AG08396 (cell line): Measurements from ENCODE around the gene NXPH1.

Experiments used
- DNase-seq: peaks from one replicate; pipeline ENCODE4 v3.0.0; 2012; ENCODE audit warnings: low spot score, mixed read lengths

Gene NXPH1

DNA sequence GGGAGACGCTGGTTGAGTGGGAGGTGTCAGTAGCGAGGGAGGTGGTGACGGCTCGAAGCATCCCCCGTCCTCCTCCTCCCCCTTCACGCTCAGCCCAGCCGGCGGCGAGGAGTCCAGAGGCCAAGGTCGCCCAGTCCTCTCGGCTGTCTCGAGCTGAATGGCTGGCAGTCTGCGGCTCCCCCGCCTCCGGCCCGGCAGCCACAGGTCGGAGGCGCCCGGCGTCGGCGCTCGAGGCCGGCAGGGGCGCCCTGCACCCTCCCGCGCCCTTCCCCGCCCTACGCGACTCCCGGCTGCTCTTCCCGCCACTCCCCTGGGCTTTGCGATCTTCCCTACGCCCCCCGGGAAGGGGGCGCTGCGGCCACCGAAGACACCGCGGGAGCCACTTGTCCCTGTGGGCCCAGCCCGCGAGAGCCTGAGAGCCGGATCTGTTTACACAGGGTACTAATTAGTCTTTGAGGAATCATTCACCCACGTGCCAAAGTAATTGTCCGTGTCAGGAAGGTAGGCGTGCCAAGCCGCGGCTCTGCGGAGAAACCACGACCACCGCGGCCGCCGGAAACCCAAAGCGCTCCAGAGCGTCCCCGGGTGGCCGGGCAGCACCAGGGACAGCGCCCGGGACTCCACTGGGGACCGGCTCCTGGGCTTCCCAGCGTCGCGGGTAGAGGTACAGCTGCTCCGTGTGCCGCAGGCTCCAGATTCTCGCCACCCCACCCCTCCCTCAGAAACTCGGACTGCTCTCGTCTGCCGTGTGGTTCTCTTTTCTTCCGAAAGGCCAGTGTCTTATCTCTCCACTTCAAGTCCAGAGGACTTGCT, at the start of gene NXPH1:
NXPH1 (plus strand) TSS at position 133 of the 813 bp plus-strand sequence.
- peak; percentile 39 for DNase-seq

DNA sequence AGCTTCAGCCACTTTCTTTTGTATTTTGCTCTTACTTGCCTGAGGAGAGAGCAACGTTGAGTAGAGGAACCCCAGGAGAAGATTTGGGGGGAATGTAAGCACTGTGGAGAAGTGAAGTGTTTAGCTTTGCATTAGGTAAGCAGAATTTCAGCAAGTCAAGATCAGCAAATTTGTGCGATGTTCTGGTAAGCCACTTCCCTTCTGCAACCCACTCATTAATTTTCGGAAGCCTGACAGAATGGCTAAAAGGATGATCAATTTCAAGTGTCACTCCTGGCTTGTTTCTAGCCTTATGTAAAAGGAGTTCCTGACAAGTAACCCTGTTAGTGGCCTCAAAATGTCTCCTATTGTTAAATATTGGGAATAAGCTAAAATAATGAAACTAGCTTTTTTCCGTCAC, 48.5 kb upstream of the NXPH1 start:
- DNase-seq, result no peak

DNA sequence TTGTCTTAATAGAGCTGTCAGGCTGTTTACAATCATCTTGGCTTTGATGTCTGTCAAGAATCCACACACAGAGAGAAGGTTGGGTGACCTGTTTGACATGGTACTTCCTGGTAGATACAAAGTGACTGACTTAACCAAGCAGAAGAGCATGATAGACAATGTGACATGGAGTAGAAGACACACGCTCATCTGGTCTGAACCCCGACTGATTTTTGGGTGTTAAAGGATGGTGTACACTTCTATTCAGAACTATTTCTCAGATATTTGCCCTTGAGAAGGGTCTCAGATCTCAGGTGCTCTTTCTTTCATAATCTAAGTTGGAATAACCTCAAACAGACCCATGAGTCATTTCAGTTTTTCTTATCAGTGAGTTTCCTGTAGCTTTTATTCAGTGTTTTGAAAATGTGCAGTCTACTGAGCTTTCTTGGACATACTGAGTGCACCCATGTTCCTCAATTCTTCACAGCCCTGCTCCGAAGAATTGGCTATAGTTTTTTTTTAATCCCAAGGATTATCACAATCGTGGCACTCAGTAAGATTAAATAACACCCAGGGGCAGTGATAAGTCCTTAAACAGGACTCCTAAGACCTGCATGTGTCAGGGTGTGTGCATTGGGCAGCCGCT, 46.4 kb upstream of the NXPH1 start:
- DNase-seq, result no peak

DNA sequence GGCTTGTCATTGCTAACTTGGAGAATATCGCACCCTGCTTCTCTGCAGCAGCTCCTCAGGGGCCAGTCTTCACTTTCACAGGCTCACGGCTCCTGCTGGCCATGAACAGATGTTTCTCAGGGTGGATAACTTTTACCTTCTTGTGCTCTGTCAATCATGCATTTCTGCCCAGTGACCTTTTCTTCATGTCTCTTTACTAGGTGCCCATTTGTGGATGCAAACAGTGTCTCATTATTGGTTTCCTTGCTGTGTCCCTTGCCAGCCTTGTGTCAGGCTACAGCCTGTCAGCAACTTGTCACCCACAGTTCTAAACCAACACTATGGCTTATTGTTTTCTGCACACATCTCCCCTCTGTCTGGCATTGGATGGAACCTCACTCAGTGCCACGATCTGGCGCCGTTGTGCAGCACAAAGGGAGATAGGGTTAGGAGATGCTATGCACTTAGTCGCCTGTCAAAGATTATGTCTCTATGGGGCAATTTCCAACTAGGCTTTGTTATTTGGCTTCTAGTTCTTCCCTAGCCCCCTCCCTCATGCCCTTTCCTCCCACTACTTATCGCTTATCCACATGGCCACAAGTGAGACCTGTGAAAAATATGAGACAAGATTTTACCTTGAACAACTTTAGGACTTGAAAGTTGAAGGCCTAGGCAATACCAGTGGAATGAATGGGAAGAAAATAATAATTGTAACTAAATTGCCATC, 45.7 kb upstream of the NXPH1 start:
- DNase-seq, result no peak

DNA sequence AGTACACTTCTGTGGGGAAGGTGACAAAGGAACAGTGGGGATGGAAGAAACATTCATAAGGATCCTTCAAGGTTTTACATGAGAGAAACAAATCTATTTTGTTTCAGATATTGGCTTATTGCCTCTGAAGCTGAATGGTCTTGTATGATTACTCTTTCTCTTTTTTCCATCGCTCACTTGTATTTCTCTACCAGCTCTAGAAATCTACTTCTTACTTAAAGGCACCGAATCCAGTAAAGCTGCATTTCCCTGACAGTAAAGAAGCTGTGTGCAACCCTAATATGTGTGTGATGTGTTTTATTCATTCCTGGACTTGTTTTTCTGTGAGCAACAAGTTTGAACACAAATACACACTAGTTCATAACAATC, 45.2 kb upstream of the NXPH1 start:
- DNase-seq, result no peak

DNA sequence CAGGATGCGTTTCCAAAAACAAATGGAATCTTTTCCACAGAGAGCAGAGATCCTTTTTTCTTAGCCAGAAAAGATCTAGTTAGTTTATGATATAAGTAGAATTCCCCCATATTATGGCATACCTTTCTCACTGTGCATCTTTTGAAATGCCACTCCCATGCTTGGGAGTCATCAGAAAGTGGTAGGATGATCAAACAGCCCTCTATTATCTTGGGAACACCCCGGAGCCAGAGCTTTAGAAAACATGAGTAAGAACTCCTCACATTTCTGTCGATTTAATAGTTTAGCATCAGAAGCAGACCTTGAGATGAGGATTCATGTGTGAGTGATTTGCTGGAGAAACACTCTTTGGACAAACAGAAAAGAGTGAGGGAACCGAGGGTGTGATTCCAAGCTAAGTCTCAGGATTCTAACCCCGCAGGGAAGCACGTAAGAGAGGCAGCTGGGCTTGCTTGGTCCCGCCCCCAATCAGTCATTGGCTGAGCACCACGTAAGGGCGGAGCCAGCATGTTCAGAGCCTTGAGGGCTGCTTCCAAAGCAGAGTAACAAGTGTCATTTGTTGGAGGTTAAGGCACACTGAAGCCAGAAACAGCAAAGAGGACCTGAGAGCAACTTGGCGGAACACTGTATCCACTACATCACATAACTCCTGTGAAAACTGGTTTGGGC, 43.7 kb upstream of the NXPH1 start:
- DNase-seq, result no peak

DNA sequence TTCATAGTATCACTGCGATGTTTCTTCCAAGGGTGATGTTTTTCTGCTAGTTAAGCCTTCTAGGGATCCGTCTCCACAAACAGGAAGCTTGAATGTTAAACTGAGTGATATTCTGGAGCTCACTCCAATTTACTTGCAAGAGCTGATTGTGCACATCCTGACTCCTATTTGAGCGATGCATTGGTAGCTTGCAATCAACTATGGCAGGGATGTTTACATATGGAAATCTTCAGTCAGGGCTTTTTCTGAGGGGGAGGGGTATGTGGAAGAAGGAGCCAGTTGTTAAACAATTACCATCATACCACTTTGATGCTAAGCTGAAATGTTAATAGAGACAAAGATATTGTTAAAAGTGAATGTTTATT, 43.2 kb upstream of the NXPH1 start:
- no peak for DNase-seq

DNA sequence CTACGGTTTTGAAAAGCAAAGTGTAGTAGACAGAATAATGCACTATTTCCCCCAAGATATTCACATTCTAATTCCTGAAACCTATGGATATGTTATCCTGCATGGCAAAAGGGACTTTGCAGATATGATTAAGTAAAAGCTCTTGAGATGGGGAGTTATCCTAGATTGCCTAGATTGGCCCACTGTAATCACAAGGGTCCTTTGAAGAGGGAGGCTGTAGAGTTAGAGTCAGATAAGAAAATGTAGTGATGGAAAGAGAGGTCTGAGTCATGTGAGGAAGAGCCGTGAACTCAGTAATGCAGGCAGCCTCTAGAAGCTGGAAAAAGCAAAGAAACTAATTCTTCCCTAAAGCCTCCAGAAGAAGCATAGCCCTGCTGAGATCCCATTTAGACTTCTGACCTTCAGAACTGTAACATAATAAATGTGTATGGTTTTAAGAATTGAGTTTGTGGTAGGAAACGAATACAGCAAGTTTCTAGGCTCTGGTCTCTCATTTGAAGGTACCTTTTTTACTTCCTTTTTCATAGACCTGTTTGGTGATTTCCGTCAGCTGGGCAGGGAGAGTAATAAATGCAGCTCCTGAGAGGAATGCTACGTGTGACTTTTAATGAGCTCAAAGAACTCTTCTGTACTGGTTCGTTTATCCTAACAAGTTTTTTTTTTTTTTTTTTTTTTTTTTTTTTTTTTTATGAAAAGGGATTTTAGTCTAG, 41.9 kb upstream of the NXPH1 start:
- DNase-seq, result no peak

DNA sequence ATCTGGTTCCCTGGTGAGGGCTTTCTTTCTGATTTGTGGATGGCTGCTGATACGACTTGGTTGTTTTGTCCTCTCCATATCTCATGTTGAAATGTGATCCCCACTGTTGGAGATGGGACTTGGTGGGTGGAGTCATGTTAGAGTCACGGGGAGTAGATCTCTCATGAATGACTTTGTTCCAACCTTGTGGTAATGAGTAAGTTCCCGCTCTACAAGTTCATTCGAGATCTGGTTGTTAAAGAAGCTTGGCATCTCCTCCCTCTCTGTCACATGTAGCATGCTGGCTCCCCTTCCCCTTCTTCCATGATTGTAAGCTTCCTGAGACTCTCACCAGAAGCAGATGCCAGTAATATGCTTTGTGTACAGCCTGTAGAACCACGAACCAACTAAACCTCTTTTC, 37.1 kb upstream of the NXPH1 start:
- no peak for DNase-seq

DNA sequence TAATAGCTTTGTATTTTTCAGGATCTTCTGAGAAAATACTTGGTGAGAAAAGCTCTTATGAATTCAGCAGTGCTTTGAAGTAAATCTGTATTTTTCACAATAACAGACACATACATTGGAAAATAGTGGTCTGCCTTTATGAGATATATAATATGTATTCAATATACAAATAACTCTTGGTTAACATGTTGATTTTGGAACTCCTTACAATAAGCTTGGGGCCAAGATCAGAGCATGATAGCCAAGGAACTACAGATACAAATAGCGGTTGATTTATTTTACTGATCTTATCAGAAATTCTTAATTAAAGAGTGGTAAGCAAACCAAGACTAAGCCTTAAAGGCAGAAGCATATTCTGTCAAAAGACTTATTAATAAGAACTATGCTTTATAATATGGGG, 24.5 kb upstream of the NXPH1 start:
- DNase-seq, result no peak

DNA sequence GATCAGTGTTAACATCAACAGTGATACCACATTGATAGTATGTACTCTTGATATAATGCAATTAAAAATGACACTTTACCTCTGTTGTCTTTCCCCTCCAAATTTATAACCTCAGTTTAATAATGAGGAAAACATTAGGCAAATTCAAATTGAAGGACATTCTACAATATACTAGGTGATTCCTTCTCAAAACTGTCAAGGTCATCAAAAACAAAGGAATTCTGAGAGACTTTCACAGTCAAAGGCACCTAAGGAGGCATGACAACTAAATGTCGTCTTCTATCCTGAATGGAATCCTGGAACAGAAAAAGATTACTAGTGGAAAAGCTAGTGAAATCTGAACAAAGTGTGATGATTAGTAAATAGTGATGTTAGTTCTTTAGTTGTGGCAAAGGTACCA, 22.3 kb upstream of the NXPH1 start:
- DNase-seq, result no peak

DNA sequence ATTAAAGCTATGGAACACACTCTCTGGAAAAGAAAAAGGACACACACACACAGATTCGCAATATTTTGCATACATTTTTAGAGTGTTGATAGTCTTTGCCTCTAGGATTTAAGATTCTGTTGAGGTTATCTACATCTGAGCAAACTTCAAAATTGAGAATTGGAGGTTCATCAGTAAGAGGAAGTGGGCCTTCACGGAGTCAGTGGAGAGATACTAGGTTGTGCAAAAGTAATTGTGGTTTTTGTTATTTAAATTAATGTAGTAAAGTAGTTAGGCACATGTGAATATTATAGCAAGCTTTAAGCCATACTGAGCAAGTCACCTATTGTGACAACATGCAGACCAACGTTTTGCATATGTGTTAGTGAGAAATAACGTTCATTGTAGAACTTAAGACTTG, 19.8 kb upstream of the NXPH1 start:
- no peak for DNase-seq

DNA sequence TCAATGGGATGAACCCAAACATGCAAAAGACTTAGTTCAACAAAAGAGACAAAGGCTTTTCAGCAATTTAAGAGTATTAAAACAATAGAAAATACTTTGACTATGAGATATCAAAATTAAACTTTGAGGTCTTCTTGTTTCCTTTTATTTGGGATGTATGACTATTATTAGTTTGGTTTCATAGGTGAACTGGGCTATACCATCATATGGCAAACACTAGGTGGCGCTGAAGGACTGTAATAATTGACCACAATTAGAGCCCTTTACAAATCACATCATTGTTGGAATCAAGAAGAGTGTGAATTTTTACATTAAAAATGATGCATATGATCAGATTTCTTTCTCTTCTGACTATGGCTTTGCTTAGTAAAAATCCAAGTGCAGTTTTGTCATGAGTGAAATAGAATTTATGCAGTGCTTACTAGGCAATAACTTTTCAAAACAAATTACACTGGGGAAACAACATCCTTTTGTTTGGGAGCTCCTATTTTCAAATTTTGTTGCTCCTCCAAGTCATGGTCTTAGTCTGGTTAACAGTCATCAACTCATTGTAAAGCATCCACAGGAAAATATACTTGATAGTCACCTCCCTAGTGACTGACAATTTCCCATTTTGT, 14.7 kb upstream of the NXPH1 start:
- no peak for DNase-seq

DNA sequence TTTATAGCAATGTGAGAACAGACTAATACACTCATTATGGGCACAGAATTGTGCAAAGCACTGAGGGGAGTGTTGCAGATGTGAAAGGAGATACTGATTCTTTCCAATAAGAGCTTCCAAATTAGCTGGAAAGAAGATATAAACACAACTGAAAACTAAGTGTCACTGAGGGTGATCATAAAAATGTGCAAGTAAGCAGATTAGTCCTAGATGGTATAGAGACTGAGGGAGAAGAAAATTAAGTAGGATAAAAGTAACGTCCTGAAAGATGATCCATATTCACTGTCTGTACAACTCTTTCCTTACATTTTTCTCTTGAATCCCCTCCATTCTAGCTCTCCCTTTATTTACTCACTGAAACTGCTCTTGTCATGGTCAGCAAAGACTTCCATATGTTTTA, 11.2 kb upstream of the NXPH1 start:
- DNase-seq, result no peak

DNA sequence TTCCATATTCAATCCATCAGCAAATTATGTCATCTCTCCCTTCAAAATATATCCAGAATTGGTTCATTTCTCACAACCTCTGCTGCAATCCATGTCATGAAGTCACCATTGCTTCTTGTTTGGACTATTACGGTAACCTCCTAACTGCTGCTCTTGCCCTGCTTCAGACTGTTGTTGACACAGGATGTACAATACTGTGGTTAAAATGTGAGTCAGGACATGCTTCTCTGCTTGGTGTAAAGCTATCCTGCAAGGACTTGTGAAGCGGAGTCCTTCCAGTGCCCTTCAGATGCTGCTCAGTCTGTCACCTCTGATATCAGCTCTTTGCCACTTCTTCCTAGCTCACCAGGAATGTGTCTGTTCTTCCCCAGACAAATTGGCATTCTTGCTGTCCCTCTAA, 10.4 kb upstream of the NXPH1 start:
- no peak for DNase-seq

DNA sequence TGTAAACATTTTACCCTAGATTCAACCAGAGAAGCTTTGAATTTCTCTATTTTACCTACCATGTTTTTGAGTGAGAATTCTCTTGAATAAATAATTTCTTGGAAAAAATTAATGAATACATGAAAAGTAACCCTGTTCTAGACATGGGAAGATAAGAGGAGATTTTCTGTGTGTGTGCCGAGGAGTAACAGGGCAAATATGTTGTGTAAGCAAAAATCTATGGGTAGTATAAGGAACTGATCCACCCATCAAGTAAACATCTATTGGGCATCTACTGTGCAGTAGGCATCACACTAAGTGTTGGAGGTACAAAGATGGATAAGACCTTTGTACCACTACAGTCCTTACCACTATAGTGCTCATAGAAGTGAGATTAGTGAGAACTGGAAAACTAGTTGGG, 8.2 kb upstream of the NXPH1 start:
- DNase-seq, result no peak

DNA sequence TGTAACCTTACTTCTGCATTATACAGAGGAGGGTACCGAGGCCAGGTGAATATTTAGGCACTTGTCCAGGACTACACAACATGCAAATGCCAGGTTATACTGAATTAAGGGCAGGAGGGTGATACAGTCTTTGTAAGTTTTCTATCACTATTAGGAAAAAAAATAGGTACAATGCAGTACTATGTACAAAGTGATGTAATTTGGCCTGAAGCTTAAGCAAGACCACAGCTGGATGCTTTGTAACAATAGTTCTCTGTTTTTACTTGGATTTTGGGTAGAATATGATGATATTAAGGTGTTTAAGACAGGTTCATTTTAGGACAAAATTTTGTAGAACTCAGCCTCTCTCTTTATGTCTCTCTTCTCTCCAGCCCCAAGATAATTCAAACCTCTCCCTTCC, 2.8 kb upstream of the NXPH1 start:
- DNase-seq, result no peak

DNA sequence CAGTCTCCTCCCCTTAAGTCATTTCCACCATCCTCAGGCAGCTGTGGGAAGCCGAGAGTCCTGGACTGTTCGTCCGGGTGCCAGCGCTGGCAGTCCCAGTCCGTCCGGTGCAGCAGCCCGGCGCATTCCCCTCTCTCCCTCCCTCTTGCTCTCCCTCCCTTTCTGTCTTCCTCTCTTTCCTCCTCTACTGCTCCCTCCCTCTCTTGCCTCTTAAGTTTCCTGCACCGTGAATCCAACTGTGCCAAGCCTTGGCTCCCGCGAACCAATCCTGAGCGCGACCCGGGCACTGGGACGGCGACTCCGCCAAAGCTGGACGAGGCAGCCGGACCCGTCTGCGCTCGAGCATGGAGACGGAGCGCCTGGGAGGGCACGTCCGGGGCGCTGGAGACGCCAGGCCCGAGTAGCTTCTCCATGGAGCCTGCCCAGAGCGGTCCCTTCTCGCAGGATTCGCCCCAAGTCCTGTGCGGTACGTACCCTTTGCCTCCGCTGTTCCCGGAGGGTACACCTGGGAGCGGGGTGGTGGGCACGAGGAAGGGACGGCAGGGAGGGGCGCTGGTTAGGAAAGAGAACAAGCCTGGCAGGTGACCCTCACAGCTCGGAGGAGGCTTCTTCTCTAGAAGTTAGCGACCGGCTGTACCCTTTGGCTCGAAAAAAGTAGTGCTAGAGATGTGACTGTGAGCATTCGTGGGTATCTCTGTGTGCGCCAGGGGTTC, 1.0 kb downstream of the NXPH1 start:
- no peak for DNase-seq

DNA sequence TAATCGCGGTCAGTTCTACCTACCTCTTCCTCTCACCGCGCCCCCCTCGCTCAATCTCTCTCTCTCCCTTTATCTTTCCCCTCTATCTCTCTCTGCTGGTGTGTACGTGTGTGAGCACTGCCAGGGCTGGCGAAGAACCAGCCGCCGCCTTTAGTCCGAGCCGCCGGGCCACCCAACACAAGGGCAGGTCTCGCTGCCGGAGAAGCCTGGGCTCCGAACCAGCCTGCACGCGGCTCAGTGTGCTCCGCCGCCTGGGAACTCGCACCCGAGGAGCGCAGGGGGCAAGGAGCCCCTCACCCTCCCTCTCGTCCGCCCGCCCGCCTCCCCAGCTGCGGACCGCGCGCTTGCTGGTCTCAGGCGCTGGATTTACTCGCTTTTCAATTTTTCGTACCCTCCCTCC, 1.7 kb downstream of the NXPH1 start:
- DNase-seq, result no peak

DNA sequence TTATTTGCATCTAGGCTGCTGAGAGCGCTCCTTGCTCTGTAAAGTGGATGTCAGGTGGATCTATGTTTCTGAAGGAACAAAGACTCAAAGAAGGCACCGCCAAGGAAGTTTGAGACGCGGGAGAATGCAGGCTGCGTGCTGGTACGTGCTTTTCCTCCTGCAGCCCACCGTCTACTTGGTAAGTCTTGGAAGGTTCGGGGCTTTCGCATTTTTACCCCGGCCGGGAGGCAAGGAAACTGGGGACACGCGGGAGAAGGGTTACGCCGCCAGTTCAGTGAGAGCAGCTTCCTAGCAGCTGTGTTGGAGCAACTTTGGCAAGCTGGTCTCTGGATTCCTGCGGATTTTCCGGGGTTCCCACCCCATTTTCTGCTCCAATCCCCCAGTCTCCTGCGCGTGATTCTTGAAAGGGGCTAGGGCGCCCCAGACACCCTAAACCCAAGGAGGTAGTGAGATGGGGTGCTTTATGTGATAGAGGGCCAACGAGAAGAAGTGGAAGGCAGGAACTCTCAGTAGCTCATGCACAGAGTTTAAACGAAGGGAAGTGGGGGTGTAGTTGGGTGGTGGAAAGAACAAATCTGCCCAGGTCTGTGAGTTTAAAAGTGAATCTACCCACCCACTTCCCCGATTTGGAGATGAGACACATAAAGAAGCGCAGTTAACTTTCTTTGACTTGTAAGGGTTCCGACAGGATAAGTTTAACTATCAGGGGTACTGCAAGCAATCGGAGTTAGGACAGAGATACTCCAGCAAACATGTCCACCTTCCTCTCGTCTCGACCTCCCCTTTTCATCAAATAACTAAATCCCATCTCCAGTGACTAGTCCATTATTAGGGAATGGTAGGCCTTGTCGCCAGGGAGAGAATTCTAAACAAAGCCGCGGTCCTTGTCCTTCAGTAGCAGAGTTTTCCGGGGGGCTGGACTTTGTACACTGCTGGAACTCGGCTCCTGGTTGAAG, 2.5 kb downstream of the NXPH1 start:
- DNase-seq, result no peak
